ENCODE data around the gene C3orf62.

DNA sequence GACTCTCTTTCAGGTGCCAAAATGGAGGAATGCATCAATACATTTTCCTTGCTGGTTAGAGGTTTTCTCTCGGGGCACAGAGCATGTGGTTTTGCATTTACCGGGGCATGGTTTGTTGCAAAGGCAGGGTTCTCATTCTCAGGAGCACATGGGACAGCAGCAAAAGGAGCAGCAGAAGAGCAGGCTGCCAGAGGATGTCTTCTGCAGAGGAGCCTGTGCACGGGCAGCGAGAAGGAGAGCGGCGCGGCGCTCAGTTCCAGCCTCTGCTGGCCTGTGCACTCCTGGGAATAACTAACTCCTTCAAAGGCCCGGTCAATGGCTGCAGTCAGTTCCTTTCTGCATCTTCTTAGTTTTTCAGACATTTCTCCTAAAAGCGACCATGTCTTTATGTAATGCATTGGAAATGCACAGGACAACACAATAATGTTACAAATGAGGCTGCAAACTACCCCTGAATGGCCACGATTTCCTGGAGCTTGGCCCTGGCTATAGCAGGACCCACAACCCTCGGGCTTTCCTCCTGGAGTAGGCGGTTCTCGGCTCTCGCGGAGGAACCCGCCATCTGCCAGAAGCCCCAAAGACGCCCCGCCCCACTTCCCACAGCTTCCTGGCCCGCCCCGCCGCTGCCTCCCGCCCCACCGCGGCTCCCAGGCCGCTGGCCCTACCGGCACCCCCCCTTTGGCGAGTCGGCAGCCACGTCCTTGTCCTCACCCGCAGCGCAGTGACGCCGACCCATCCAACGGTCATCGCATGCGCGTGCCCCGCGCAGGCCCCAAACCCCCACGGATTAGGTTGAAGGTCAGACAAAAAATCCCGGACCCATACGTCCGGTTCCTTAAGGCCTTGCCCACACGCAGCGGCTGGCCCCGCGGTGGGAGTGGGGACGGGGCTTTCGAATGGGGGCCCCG is at the start of gene C3orf62:
- TF ChIP-seq, protein P1, sequence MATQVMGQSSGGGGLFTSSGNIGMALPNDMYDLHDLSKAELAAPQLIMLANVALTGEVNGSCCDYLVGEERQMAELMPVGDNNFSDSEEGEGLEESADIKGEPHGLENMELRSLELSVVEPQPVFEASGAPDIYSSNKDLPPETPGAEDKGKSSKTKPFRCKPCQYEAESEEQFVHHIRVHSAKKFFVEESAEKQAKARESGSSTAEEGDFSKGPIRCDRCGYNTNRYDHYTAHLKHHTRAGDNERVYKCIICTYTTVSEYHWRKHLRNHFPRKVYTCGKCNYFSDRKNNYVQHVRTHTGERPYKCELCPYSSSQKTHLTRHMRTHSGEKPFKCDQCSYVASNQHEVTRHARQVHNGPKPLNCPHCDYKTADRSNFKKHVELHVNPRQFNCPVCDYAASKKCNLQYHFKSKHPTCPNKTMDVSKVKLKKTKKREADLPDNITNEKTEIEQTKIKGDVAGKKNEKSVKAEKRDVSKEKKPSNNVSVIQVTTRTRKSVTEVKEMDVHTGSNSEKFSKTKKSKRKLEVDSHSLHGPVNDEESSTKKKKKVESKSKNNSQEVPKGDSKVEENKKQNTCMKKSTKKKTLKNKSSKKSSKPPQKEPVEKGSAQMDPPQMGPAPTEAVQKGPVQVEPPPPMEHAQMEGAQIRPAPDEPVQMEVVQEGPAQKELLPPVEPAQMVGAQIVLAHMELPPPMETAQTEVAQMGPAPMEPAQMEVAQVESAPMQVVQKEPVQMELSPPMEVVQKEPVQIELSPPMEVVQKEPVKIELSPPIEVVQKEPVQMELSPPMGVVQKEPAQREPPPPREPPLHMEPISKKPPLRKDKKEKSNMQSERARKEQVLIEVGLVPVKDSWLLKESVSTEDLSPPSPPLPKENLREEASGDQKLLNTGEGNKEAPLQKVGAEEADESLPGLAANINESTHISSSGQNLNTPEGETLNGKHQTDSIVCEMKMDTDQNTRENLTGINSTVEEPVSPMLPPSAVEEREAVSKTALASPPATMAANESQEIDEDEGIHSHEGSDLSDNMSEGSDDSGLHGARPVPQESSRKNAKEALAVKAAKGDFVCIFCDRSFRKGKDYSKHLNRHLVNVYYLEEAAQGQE (IDR thresholded peaks at IDR 0.05; ENCODE audit: low read depth, low read length) = no peak
- TF ChIP-seq GABPA (IDR thresholded peaks at IDR 0.05; ENCODE audit: low read depth) = no peak; the same call in 1 of the 2 replicates
- no peak for TF ChIP-seq FOSL2 (IDR thresholded peaks at IDR 0.05; ENCODE audit: borderline replicate concordance, low read depth)
- TF ChIP-seq, protein P2, sequence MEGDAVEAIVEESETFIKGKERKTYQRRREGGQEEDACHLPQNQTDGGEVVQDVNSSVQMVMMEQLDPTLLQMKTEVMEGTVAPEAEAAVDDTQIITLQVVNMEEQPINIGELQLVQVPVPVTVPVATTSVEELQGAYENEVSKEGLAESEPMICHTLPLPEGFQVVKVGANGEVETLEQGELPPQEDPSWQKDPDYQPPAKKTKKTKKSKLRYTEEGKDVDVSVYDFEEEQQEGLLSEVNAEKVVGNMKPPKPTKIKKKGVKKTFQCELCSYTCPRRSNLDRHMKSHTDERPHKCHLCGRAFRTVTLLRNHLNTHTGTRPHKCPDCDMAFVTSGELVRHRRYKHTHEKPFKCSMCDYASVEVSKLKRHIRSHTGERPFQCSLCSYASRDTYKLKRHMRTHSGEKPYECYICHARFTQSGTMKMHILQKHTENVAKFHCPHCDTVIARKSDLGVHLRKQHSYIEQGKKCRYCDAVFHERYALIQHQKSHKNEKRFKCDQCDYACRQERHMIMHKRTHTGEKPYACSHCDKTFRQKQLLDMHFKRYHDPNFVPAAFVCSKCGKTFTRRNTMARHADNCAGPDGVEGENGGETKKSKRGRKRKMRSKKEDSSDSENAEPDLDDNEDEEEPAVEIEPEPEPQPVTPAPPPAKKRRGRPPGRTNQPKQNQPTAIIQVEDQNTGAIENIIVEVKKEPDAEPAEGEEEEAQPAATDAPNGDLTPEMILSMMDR (IDR thresholded peaks at IDR 0.05) = no peak
- TF ChIP-seq RFX5 (IDR thresholded peaks at IDR 0.05; ENCODE audit: low read length) = no peak
- TF ChIP-seq SMC3 (IDR thresholded peaks at IDR 0.05; ENCODE audit: low read depth, low read length) = no peak
- TF ChIP-seq EP300 (IDR thresholded peaks at IDR 0.05; ENCODE audit: borderline replicate concordance in 1 of 2, low read depth in 1 of 2, low read length in 1 of 2) = no peak

Data from SK-N-SH (cell line).